GM23338 (cell line): ENCODE measurements around the gene NIPBL. TPM values are rescaled to one million over a fixed set of nuclear protein-coding genes. Genes with fewer than 3 reads are reported as not detected.

Experiments
- ATAC-seq: fragments of 200-7000 bp; cut with Tn5 transposase; 3 replicates; pipeline ENCODE4 v1.9.1; 2020
- DNase-seq: peaks from one replicate; pipeline ENCODE4 v3.0.0-alpha.2; 2015; ENCODE audit warnings: low spot score
- H2AFZ ChIP-seq: fragments of 200-600 bp; sonication (generic); 2 replicates; pipeline ENCODE4 v1.8.0; 2016; ENCODE audit warnings: antibody characterized with exemption, mild to moderate bottlenecking, moderate library complexity
- H3F3A ChIP-seq: fragments of 200-600 bp; sonication (generic); replicated peaks from 2 replicates; pipeline ENCODE4 v1.8.0; 2017; ENCODE audit warnings: antibody characterized with exemption, mixed run types, low read depth
- H3K27ac ChIP-seq: fragments of 200-600 bp; sonication (generic); 2 replicates; pipeline ENCODE4 v1.6.1; 2016; ENCODE audit warnings: low read depth
- H3K27me3 ChIP-seq: fragments of 200-600 bp; sonication (generic); 2 replicates; pipeline ENCODE4 v1.8.0; 2016; ENCODE audit warnings: mild to moderate bottlenecking, mixed run types, moderate library complexity; ENCODE audit not compliant: insufficient read depth
- H3K36me3 ChIP-seq: fragments of 200-600 bp; sonication (generic); 2 replicates; pipeline ENCODE4 v1.8.0; 2016; ENCODE audit warnings: mild to moderate bottlenecking; ENCODE audit not compliant: insufficient read depth
- H3K4me1 ChIP-seq: fragments of 200-600 bp; sonication (generic); 2 replicates; pipeline ENCODE4 v1.8.0; 2016; ENCODE audit warnings: mild to moderate bottlenecking, moderate library complexity; ENCODE audit not compliant: insufficient read depth
- H3K4me2 ChIP-seq: fragments of 200-600 bp; sonication (generic); 2 replicates; pipeline ENCODE4 v1.7.1; 2017; ENCODE audit warnings: mixed run types
- H3K4me3 ChIP-seq: fragments of 200-600 bp; sonication (generic); 2 replicates; pipeline ENCODE4 v1.6.1; 2016; ENCODE audit warnings: mixed run types
- H3K79me2 ChIP-seq: fragments of 200-600 bp; sonication (generic); replicated peaks from 2 replicates; pipeline ENCODE4 v1.8.0; 2017; ENCODE audit warnings: mild to moderate bottlenecking; ENCODE audit not compliant: insufficient read depth
- H3K9me2 ChIP-seq: fragments of 200-600 bp; sonication (generic); 2 replicates; pipeline ENCODE4 v1.8.0; 2017; ENCODE audit not compliant: insufficient read depth
- H4K20me1 ChIP-seq: fragments of 200-600 bp; sonication (generic); replicated peaks from 2 replicates; pipeline ENCODE4 v1.8.0; 2017; ENCODE audit warnings: mild to moderate bottlenecking; ENCODE audit not compliant: insufficient read depth
- H3K27ac Mint-ChIP-seq: 2 replicates; pipeline ENCODE4 v1.8.0; 2020; ENCODE audit warnings: inconsistent platforms, mild to moderate bottlenecking, moderate library complexity, mixed read lengths
- H3K27me3 Mint-ChIP-seq: 3 replicates; pipeline ENCODE4 v1.8.0; 2022; ENCODE audit warnings: low read depth, mild to moderate bottlenecking, moderate library complexity, mixed read lengths, inconsistent platforms; ENCODE audit not compliant: insufficient read depth, poor library complexity
- H3K36me3 Mint-ChIP-seq: 3 replicates; pipeline ENCODE4 v1.8.0; 2021; ENCODE audit warnings: low read depth, mild to moderate bottlenecking, inconsistent platforms, moderate library complexity, mixed read lengths
- H3K4me1 Mint-ChIP-seq: 3 replicates; pipeline ENCODE4 v1.8.0; 2020; ENCODE audit warnings: mild to moderate bottlenecking, inconsistent platforms, mixed read lengths
- H3K4me3 Mint-ChIP-seq: 3 replicates; pipeline ENCODE4 v1.8.0; 2021; ENCODE audit warnings: moderate library complexity, mild to moderate bottlenecking, inconsistent platforms, mixed read lengths
- H3K9me3 Mint-ChIP-seq: 3 replicates; pipeline ENCODE4 v1.8.0; 2020; ENCODE audit warnings: moderate library complexity, mild to moderate bottlenecking, inconsistent platforms, mixed read lengths
- CREB1 ChIP-seq: fragments of 250-450 bp; sonication (Bioruptor Pico); IDR thresholded peaks from 2 replicates; pipeline ENCODE4 v1.5.0; 2020; ENCODE audit warnings: low read depth, mild to moderate bottlenecking, moderate library complexity
- ETS1 ChIP-seq: IDR thresholded peaks from 2 replicates; pipeline ENCODE4 v1.6.1; 2016; ENCODE audit warnings: antibody characterized with exemption
- EZH2 ChIP-seq: fragments of 200-600 bp; sonication (generic); IDR thresholded peaks from one replicate; pipeline ENCODE4 v1.8.0; 2017; ENCODE audit warnings: antibody characterized with exemption, mild to moderate bottlenecking, low read depth; ENCODE audit not compliant: unreplicated experiment
- EZH2phosphoT487 ChIP-seq: fragments of 200-600 bp; sonication (generic); IDR thresholded peaks from one replicate; pipeline ENCODE4 v1.8.1; 2018; ENCODE audit warnings: antibody characterized with exemption; ENCODE audit not compliant: unreplicated experiment
- JUNB ChIP-seq: IDR thresholded peaks from one replicate; pipeline ENCODE4 v1.6.1; 2016; ENCODE audit warnings: antibody characterized with exemption; ENCODE audit not compliant: unreplicated experiment
- NANOG ChIP-seq: IDR thresholded peaks from 2 replicates; pipeline ENCODE4 v1.6.1; 2016; ENCODE audit warnings: antibody characterized with exemption, borderline replicate concordance
- POLR2AphosphoS5 ChIP-seq: IDR thresholded peaks from 2 replicates; pipeline ENCODE4 v1.6.1; 2016; ENCODE audit warnings: antibody characterized with exemption, low read depth
- STAT1 ChIP-seq: IDR thresholded peaks from one replicate; pipeline ENCODE4 v1.6.1; 2016; ENCODE audit warnings: antibody characterized with exemption; ENCODE audit not compliant: unreplicated experiment
- ZNF331 ChIP-seq: fragments of 250-450 bp; sonication (Bioruptor Pico); IDR thresholded peaks from 2 replicates; pipeline ENCODE4 v1.5.0; 2020; ENCODE audit warnings: low read depth, mild to moderate bottlenecking, moderate library complexity
- polyA plus RNA-seq: library from polyadenylated mRNA; unstranded; fragments of >200 nt; fragmentation: Nextera tagmentation; extraction: Ambion mirVana; gene quantifications from 2 replicates; pipeline ENCODE4 v1.2.1, GENCODE V29; 2016
- total RNA-seq: library from RNA; depleted of rRNA; stranded (reverse); fragments of >200 nt; shearing (Covaris generic); gene quantifications from 2 replicates; pipeline ENCODE4 v1.2.3, GENCODE V29; 2014
- TF ChIP-seq, protein P1 (sequence below), 2 experiments: fragments of 200-600 bp in 1 of 2; sonication (generic) in 1 of 2; conservative IDR thresholded peaks; 2 replicates each; pipeline versions ENCODE4 v1.5.1 to v1.6.1; 2016 to 2017; ENCODE audit warnings: antibody characterized with exemption in 2 of 2, low read depth in 2 of 2, mild to moderate bottlenecking in 2 of 2, moderate library complexity in 1 of 2
- TF ChIP-seq, protein P2 (sequence below): IDR thresholded peaks from one replicate; pipeline ENCODE4 v1.6.1; 2018; ENCODE audit warnings: antibody characterized with exemption; ENCODE audit not compliant: unreplicated experiment

Gene NIPBL
- total and polyA plus RNA-seq, 2 experiments from 2014 or later: 44.2 to 51.4 TPM

DNA sequence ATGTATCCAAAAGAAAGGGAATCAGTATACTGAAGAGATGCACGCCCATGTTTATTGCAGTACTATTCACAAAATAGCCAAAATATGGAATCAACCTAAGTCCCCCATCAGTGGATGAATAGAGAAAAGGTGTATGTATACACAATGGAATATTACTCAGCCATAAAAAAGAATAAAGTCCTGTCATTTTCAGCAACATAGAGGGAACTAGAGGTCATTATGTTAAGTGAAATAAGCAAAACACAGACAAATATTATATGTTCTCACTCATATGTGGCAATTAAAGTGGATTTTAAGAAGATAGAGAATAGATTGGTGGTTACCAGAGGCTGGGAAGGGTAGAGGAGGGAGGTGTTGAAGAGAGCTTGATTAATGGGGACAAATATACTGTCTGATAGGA, 88.6 kb downstream of the NIPBL start (continued):
- TF ChIP-seq JUNB: no peak
- TF ChIP-seq ETS1: no peak

DNA sequence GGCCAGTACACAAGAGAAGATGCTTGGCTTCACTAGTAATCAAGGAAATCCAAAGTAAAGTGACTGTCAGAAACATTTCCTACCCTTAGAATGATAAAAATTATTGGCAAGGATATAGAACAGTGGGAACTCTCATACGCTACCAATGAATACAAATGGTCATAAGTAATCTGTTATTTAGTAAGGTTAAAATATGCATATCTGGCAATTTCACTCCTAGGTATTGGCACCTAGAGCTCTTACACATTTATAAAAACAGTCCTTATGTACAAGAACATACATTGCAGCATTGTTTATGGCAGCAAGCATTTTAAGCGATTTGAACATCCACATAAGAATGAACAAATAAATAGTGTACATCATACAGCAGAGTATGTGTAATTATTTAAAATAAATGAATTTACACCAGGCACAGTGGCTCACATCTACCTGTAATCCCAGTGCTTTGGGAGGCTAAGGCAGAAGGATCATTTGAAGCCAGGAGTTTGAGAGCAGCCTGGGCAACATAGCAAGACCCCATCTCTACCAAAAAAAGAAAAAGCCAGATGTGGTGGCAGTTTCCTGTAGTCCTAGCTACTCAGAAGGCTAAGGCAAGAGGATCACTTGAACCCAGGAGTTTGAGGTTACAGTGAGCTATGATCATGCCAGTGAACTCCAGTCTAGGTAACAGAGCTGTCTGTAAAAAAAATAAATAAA, 93.3 kb downstream of the NIPBL start:
- DNase-seq (no peak), ATAC-seq (no peak)
- no peaks in the 10 kb centered on the region for H3K27me3 Mint-ChIP-seq
- no peak overlapping the region for H3K27ac Mint-ChIP-seq
- no peaks in the 10 kb centered on the region for H4K20me1 ChIP-seq
- H3K9me2 ChIP-seq: no peaks in the 10 kb centered on the region
- H3F3A ChIP-seq: no peaks in the 10 kb centered on the region
- H3K27ac ChIP-seq: no peak overlapping the region
- no peak overlapping the region for H3K4me3 Mint-ChIP-seq
- H3K36me3 Mint-ChIP-seq: peaks cover 27% of the 10 kb centered on the region
- no peaks in the 10 kb centered on the region for H3K9me3 Mint-ChIP-seq
- H3K36me3 ChIP-seq: no peaks in the 10 kb centered on the region
- H3K4me1 Mint-ChIP-seq: no peaks in the 10 kb centered on the region
- no peaks in the 10 kb centered on the region for H3K79me2 ChIP-seq
- no peak overlapping the region for H2AFZ ChIP-seq
- no peak overlapping the region for H3K4me2 ChIP-seq
- no peaks in the 10 kb centered on the region for H3K4me1 ChIP-seq
- H3K4me3 ChIP-seq: no peak overlapping the region
- no peaks in the 10 kb centered on the region for H3K27me3 ChIP-seq
- TF ChIP-seq, protein P1, sequence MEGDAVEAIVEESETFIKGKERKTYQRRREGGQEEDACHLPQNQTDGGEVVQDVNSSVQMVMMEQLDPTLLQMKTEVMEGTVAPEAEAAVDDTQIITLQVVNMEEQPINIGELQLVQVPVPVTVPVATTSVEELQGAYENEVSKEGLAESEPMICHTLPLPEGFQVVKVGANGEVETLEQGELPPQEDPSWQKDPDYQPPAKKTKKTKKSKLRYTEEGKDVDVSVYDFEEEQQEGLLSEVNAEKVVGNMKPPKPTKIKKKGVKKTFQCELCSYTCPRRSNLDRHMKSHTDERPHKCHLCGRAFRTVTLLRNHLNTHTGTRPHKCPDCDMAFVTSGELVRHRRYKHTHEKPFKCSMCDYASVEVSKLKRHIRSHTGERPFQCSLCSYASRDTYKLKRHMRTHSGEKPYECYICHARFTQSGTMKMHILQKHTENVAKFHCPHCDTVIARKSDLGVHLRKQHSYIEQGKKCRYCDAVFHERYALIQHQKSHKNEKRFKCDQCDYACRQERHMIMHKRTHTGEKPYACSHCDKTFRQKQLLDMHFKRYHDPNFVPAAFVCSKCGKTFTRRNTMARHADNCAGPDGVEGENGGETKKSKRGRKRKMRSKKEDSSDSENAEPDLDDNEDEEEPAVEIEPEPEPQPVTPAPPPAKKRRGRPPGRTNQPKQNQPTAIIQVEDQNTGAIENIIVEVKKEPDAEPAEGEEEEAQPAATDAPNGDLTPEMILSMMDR (conservative IDR thresholded peaks at IDR 0.05; ENCODE audit: low read depth in 2 of 2): no peak
- TF ChIP-seq NANOG (no peak), STAT1 (no peak), ETS1 (no peak), ZNF331 (CRISPR knock-in tag) (no peak), EZH2phosphoT487 (no peak), CREB1 (no peak), POLR2AphosphoS5 (no peak), JUNB (no peak), EZH2 (no peak)
- TF ChIP-seq, protein P2, sequence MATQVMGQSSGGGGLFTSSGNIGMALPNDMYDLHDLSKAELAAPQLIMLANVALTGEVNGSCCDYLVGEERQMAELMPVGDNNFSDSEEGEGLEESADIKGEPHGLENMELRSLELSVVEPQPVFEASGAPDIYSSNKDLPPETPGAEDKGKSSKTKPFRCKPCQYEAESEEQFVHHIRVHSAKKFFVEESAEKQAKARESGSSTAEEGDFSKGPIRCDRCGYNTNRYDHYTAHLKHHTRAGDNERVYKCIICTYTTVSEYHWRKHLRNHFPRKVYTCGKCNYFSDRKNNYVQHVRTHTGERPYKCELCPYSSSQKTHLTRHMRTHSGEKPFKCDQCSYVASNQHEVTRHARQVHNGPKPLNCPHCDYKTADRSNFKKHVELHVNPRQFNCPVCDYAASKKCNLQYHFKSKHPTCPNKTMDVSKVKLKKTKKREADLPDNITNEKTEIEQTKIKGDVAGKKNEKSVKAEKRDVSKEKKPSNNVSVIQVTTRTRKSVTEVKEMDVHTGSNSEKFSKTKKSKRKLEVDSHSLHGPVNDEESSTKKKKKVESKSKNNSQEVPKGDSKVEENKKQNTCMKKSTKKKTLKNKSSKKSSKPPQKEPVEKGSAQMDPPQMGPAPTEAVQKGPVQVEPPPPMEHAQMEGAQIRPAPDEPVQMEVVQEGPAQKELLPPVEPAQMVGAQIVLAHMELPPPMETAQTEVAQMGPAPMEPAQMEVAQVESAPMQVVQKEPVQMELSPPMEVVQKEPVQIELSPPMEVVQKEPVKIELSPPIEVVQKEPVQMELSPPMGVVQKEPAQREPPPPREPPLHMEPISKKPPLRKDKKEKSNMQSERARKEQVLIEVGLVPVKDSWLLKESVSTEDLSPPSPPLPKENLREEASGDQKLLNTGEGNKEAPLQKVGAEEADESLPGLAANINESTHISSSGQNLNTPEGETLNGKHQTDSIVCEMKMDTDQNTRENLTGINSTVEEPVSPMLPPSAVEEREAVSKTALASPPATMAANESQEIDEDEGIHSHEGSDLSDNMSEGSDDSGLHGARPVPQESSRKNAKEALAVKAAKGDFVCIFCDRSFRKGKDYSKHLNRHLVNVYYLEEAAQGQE: no peak
